ENCODE data around the gene SPG11. TPM values are rescaled to one million over a fixed set of nuclear protein-coding genes. Genes with fewer than 3 reads are reported as not detected.
A peak's percentile ranks its signal among the peaks of the same experiment; 100 is the strongest.
"Not testable (repeated sequence)": the region's sequence is repeated elsewhere in the genome, so short reads cannot be mapped to it uniquely, and the experiment has no call there.

SPG11 gene
- total RNA-seq, 4 donors from 2014 or later: 45.2 to 82.8 (median 55.5) TPM

- ATAC-seq: no peak
- H3K27me3 ChIP-seq: no peaks in the 10 kb centered on the region
- no peak for TF ChIP-seq EP300 (IDR thresholded peaks at IDR 0.05)
- peak in 1 of 4 experiments; percentile 35 for TF ChIP-seq CTCF (IDR thresholded peaks at IDR 0.05)
These were observed 47.0 kb upstream of the SPG11 start for GRCh38 chr15:44710236-44711095.

GRCh38 chr15:44706946-44707636 is 43.6 kb upstream of the SPG11 start:
- H3K27me3 ChIP-seq: peaks cover 3% of the 10 kb centered on the region
- TF ChIP-seq CTCF (IDR thresholded peaks at IDR 0.05): no peak
- no peak for TF ChIP-seq POLR2AphosphoS5 (IDR thresholded peaks at IDR 0.05)
- TF ChIP-seq POLR2A (IDR thresholded peaks at IDR 0.05): no peak
- TF ChIP-seq EP300 (IDR thresholded peaks at IDR 0.05): no peak
- no peak overlapping the region for H3K4me3 ChIP-seq
- no peak overlapping the region for H3K27ac ChIP-seq
- no peaks in the 10 kb centered on the region for H3K36me3 ChIP-seq
- H3K9me3 ChIP-seq: peaks cover 0 to 9% (median 0%) of the 10 kb centered on the region in 3 donors
- H3K4me1 ChIP-seq: peaks cover 0 to 7% (median 0%) of the 10 kb centered on the region in 3 donors
- no CpG with 5 or more reads among the region's 2 CpGs for WGBS, 2 donors (ENCODE audit: low coverage in 1 of 2)
- no peak for ATAC-seq

More at GRCh38 chr15:44710236-44711095, 47.0 kb upstream of the SPG11 start:
- H3K4me3 ChIP-seq: peak overlapping the region; percentile 83 to 84
- 15 to 24% methylated on average over 9 to 11 of the region's 11 CpGs for WGBS, 2 donors (ENCODE audit: low coverage in 1 of 2)
- peaks cover 0 to 36% (median 12%) of the 10 kb centered on the region in 3 donors for H3K4me1 ChIP-seq
- peaks cover 0 to 7% of the 10 kb centered on the region in 2 donors for H3K36me3 ChIP-seq
- H3K27ac ChIP-seq: peak overlapping the region; percentile 84 to 99 (median 98)
- no peaks in the 10 kb centered on the region for H3K9me3 ChIP-seq

GRCh38 chr15:44706401-44706800 is 42.9 kb upstream of the SPG11 start:
- Histone ChIP-seq H3K27ac (no peak overlapping the region), H3K4me1 (peaks cover 0 to 7% (median 0%) of the 10 kb centered on the region in 3 donors), H3K4me3 (no peak overlapping the region), H3K9me3 (peaks cover 0 to 14% (median 0%) of the 10 kb centered on the region in 3 donors), H3K27me3 (peaks cover 3% of the 10 kb centered on the region), H3K36me3 (no peaks in the 10 kb centered on the region)
- WGBS, 2 donors (ENCODE audit: low coverage in 1 of 2): 100% methylated on average over 2 of the region's 2 CpGs; no CpG with 5 or more reads in 1 of the 2 donors
- TF ChIP-seq POLR2AphosphoS5 (IDR thresholded peaks at IDR 0.05) (no peak), EP300 (IDR thresholded peaks at IDR 0.05) (no peak), POLR2A (IDR thresholded peaks at IDR 0.05) (no peak), CTCF (IDR thresholded peaks at IDR 0.05) (no peak)
- no peak for ATAC-seq

GRCh38 chr15:44705986-44706385 is 42.5 kb upstream of the SPG11 start:
- no peak overlapping the region for H3K4me3 ChIP-seq
- no peak for ATAC-seq
- peaks cover 0 to 7% (median 0%) of the 10 kb centered on the region in 3 donors for H3K4me1 ChIP-seq
- H3K27me3 ChIP-seq: peaks cover 3% of the 10 kb centered on the region
- H3K9me3 ChIP-seq: peaks cover 0 to 16% (median 0%) of the 10 kb centered on the region in 3 donors
- H3K36me3 ChIP-seq: no peaks in the 10 kb centered on the region
- WGBS, 2 donors (ENCODE audit: low coverage in 1 of 2): 60% methylated on average over 1 of the region's 1 CpG; no CpG with 5 or more reads in 1 of the 2 donors
- TF ChIP-seq CTCF (IDR thresholded peaks at IDR 0.05) (no peak), POLR2A (IDR thresholded peaks at IDR 0.05) (no peak), POLR2AphosphoS5 (IDR thresholded peaks at IDR 0.05) (no peak), EP300 (IDR thresholded peaks at IDR 0.05) (no peak)
- H3K27ac ChIP-seq: no peak overlapping the region

- peaks cover 0 to 32% (median 0%) of the 10 kb centered on the region in 3 donors for H3K9me3 ChIP-seq
- ATAC-seq, H3K4me3 ChIP-seq, H3K27ac ChIP-seq, H3K36me3 ChIP-seq, H3K27me3 ChIP-seq, H3K4me1 ChIP-seq: not testable (repeated sequence)
These were observed 37.2 kb upstream of the SPG11 start for GRCh38 chr15:44700676-44701075.
